Lower lobe of right lung (tissue), 2 donors: ENCODE data around the gene PTGES3. TPM values are rescaled to one million over a fixed set of nuclear protein-coding genes. Genes with fewer than 3 reads are reported as not detected.

Experiments used
- ATAC-seq, 2 donors: fragments of 200-7000 bp; cut with Tn5 transposase; one replicate each; pipeline ENCODE4 v1.9.1; 2020 to 2022; ENCODE audit warnings: mild to moderate bottlenecking in 2 of 2, moderate library complexity in 2 of 2
- DNase-seq: peaks from one replicate; pipeline ENCODE4 v3.0.0-alpha.2; 2020
- H3K27ac ChIP-seq: fragments of 200-600 bp; one replicate; pipeline ENCODE4 v1.8.0; 2022
- H3K27me3 ChIP-seq: fragments of 200-600 bp; one replicate; pipeline ENCODE4 v1.8.0; 2022; ENCODE audit warnings: low read depth
- H3K36me3 ChIP-seq: fragments of 200-600 bp; one replicate; pipeline ENCODE4 v1.8.0; 2022; ENCODE audit warnings: mild to moderate bottlenecking
- H3K4me1 ChIP-seq: fragments of 200-600 bp; one replicate; pipeline ENCODE4 v1.8.0; 2022
- H3K4me3 ChIP-seq: fragments of 200-600 bp; one replicate; pipeline ENCODE4 v1.8.0; 2022; ENCODE audit warnings: mild to moderate bottlenecking
- H3K9me3 ChIP-seq: fragments of 200-600 bp; one replicate; pipeline ENCODE4 v1.8.0; 2022
- CTCF ChIP-seq: fragments of 200-600 bp; IDR thresholded peaks from one replicate; pipeline ENCODE4 v1.8.0; 2022; ENCODE audit warnings: antibody characterized with exemption, mild to moderate bottlenecking
- intact Hi-C: fragments of 100-400 bp; cut with DNase I; formaldehyde crosslinking; loops from one replicate; pipeline ENCODE4 v1.11.0; 2022
- total RNA-seq: library from RNA; stranded (reverse); fragmentation: NEBNext Ultra II Directional; extraction: Animal tissue kit (Norgen Biotek cat#: 25700); gene quantifications from one replicate; pipeline ENCODE4 v1.2.1, GENCODE V29; 2021
- donor health status: DM: no; HTN: yes; CAD: no; lungs with severe emphysema.

The PTGES3 gene
- total RNA-seq, 1 donor from 2014 or later, result 198 TPM

GRCh38 chr12:56629459-56630179 is 58.5 kb downstream of the PTGES3 start:
- ATAC-seq (peak; percentile 58 to 61), DNase-seq (peak; percentile 51)
- Histone ChIP-seq H3K27ac (peak overlapping the region; percentile 91), H3K27me3 (no peaks in the 10 kb centered on the region), H3K9me3 (no peaks in the 10 kb centered on the region), H3K4me3 (peak overlapping the region; percentile 94), H3K4me1 (peaks cover 65% of the 10 kb centered on the region), H3K36me3 (peaks cover 13% of the 10 kb centered on the region)
- intact Hi-C loops, result no loop called here
- no peak for TF ChIP-seq CTCF

- peaks cover 68% of the 10 kb centered on the region for H3K4me1 ChIP-seq
- peak; percentile 38 to 47 for ATAC-seq
Observed at GRCh38 chr12:56628671-56629458, 59.2 kb downstream of the PTGES3 start.

GRCh38 chr12:56626701-56627100 is 61.4 kb downstream of the PTGES3 start:
- Histone ChIP-seq H3K4me3 (no peak overlapping the region), H3K27me3 (no peaks in the 10 kb centered on the region), H3K4me1 (peaks cover 61% of the 10 kb centered on the region), H3K9me3 (no peaks in the 10 kb centered on the region), H3K27ac (no peak overlapping the region), H3K36me3 (peaks cover 39% of the 10 kb centered on the region)
- no peak for ATAC-seq
- TF ChIP-seq CTCF, result no peak
- no peak for DNase-seq
- intact Hi-C loops, result no loop called here

More at GRCh38 chr12:56628671-56629458, 59.2 kb downstream of the PTGES3 start:
- peaks cover 20% of the 10 kb centered on the region for H3K36me3 ChIP-seq
- peak overlapping the region; percentile 94 for H3K4me3 ChIP-seq
- TF ChIP-seq CTCF, result no peak
- peak overlapping the region; percentile 91 for H3K27ac ChIP-seq
- no peaks in the 10 kb centered on the region for H3K27me3 ChIP-seq
- DNase-seq, result peak; percentile 76
- no peaks in the 10 kb centered on the region for H3K9me3 ChIP-seq
- intact Hi-C loops, result no loop called here

- H3K4me1 ChIP-seq, result peaks cover 42% of the 10 kb centered on the region
- TF ChIP-seq CTCF, result no peak
- H3K9me3 ChIP-seq, result no peaks in the 10 kb centered on the region
- no peak overlapping the region for H3K27ac ChIP-seq
- no peak for ATAC-seq
- H3K4me3 ChIP-seq, result no peak overlapping the region
- intact Hi-C loops, result no loop called here
- peaks cover 80% of the 10 kb centered on the region for H3K36me3 ChIP-seq
- DNase-seq, result no peak
- no peaks in the 10 kb centered on the region for H3K27me3 ChIP-seq
Observed at GRCh38 chr12:56622535-56622934, 65.5 kb downstream of the PTGES3 start.

GRCh38 chr12:56616925-56617324 is 71.2 kb downstream of the PTGES3 start:
- no peak for TF ChIP-seq CTCF
- intact Hi-C loops, result no loop called here

More at GRCh38 chr12:56616925-56617324, 71.2 kb downstream of the PTGES3 start:
- no peak overlapping the region for H3K27ac ChIP-seq
- no peaks in the 10 kb centered on the region for H3K27me3 ChIP-seq
- no peak for DNase-seq
- ATAC-seq, result no peak
- H3K4me1 ChIP-seq, result peaks cover 7% of the 10 kb centered on the region
- H3K36me3 ChIP-seq, result peaks cover 99% of the 10 kb centered on the region
- no peaks in the 10 kb centered on the region for H3K9me3 ChIP-seq
- H3K4me3 ChIP-seq, result no peak overlapping the region
